HG03039 (cell line): Measurements from ENCODE around the gene PTPRT.
"Not testable (repeated sequence)": the region's sequence is repeated elsewhere in the genome, so short reads cannot be mapped to it uniquely, and the experiment has no call there.

ENCODE experiments used
- ATAC-seq: cut with Tn5 transposase; IDR thresholded peaks from one replicate; pipeline ENCODE4 v1.9.1; 2021; ENCODE audit warnings: mild to moderate bottlenecking, moderate library complexity; ENCODE audit not compliant: unreplicated experiment

PTPRT gene

GRCh38 chr20:43187476-43188233 lies 2.1 kb downstream of the PTPRT start:
- no peak for ATAC-seq

GRCh38 chr20:43186312-43186711 lies 3.4 kb downstream of the PTPRT start:
- no peak for ATAC-seq

- no peak for ATAC-seq
Observed at GRCh38 chr20:43185901-43186300, 3.8 kb downstream of the PTPRT start.

- no peak for ATAC-seq
Observed at GRCh38 chr20:43183536-43184070, 6.1 kb downstream of the PTPRT start.

- no peak for ATAC-seq
Observed at GRCh38 chr20:43178080-43178479, 11.6 kb downstream of the PTPRT start.

GRCh38 chr20:43176726-43177125 lies 13.0 kb downstream of the PTPRT start:
- ATAC-seq, result no peak

GRCh38 chr20:43171930-43172329 lies 17.8 kb downstream of the PTPRT start:
- ATAC-seq, result no peak

GRCh38 chr20:43170771-43171170 lies 18.9 kb downstream of the PTPRT start:
- ATAC-seq, result no peak

GRCh38 chr20:43167615-43168014 lies 22.1 kb downstream of the PTPRT start:
- no peak for ATAC-seq

- ATAC-seq, result no peak
Observed at GRCh38 chr20:43167021-43167420, 22.7 kb downstream of the PTPRT start.

GRCh38 chr20:43165611-43166010 lies 24.1 kb downstream of the PTPRT start:
- no peak for ATAC-seq

GRCh38 chr20:43164736-43165135 lies 25.0 kb downstream of the PTPRT start:
- ATAC-seq, result not testable (repeated sequence)

- no peak for ATAC-seq
Observed at GRCh38 chr20:43161716-43162115, 28.0 kb downstream of the PTPRT start.

- ATAC-seq, result no peak
Observed at GRCh38 chr20:43160941-43161340, 28.8 kb downstream of the PTPRT start.

GRCh38 chr20:43159994-43160393 lies 29.7 kb downstream of the PTPRT start:
- no peak for ATAC-seq

GRCh38 chr20:43155366-43156100 lies 34.2 kb downstream of the PTPRT start:
- no peak for ATAC-seq

GRCh38 chr20:43151901-43152300 lies 37.8 kb downstream of the PTPRT start:
- no peak for ATAC-seq

GRCh38 chr20:43151256-43151655 lies 38.5 kb downstream of the PTPRT start:
- no peak for ATAC-seq

- ATAC-seq, result no peak
Observed at GRCh38 chr20:43140726-43141125, 49.0 kb downstream of the PTPRT start.

GRCh38 chr20:43138061-43138770 lies 51.5 kb downstream of the PTPRT start:
- no peak for ATAC-seq

GRCh38 chr20:43137160-43137559 lies 52.5 kb downstream of the PTPRT start:
- no peak for ATAC-seq
